HepG2 (cell line): ENCODE results near the gene EFNA2. TPM values are rescaled to one million over a fixed set of nuclear protein-coding genes. Genes with fewer than 3 reads are reported as not detected.

Experiments used
- IRX3 ChIP-seq: sonication (generic); formaldehyde crosslinking; IDR thresholded peaks from 2 replicates; pipeline ENCODE4 v1.8.1; 2023; ENCODE audit warnings: mild to moderate bottlenecking, low read depth, missing genetic modification reagents, borderline replicate concordance
- MEF2D ChIP-seq: sonication (generic); formaldehyde crosslinking; IDR thresholded peaks from 2 replicates; pipeline ENCODE4 v1.5.1; 2020; ENCODE audit warnings: mild to moderate bottlenecking, missing genetic modification reagents
- RFXAP ChIP-seq: sonication (generic); formaldehyde crosslinking; IDR thresholded peaks from 2 replicates; pipeline ENCODE4 v1.4.0; 2020; ENCODE audit warnings: missing genetic modification reagents, borderline replicate concordance
- SIN3A ChIP-seq: IDR thresholded peaks from 2 replicates; pipeline ENCODE4 v1.6.1; 2011; ENCODE audit warnings: low read depth, mild to moderate bottlenecking, control low read depth, low read length, borderline replicate concordance
- SP1 ChIP-seq, 2 experiments: fragments of 450-650 bp in 1 of 2; sonication (generic) in 1 of 2; formaldehyde crosslinking in 1 of 2; IDR thresholded peaks; 2 replicates each; pipeline versions ENCODE4 v1.4.0 to v1.6.1; 2016 to 2020; ENCODE audit warnings: missing genetic modification reagents in 1 of 2
- ZNF121 ChIP-seq: sonication (generic); formaldehyde crosslinking; IDR thresholded peaks from 2 replicates; pipeline ENCODE4 v1.5.0; 2020; ENCODE audit warnings: mild to moderate bottlenecking, missing genetic modification reagents
- ZNF317 ChIP-seq: sonication (generic); formaldehyde crosslinking; IDR thresholded peaks from 2 replicates; pipeline ENCODE4 v1.5.0; 2020; ENCODE audit warnings: mild to moderate bottlenecking, missing genetic modification reagents
- ZNF33A ChIP-seq: sonication (generic); formaldehyde crosslinking; IDR thresholded peaks from 2 replicates; pipeline ENCODE4 v1.5.1; 2020; ENCODE audit warnings: missing genetic modification reagents, mild to moderate bottlenecking, moderate library complexity, borderline replicate concordance
- polyA plus RNA-seq, 8 experiments: library from polyadenylated mRNA; depleted of rRNA in 3 of 8; stranded (reverse) in 7 of 8; unstranded in 1 of 8; fragments of >200 nt; fragmentation: Illumina TruSeq in 4 of 8; extraction: Trizol in 4 of 8; gene quantifications; 2 replicates each; pipeline versions ENCODE4 v1.2.1 to v1.2.3, GENCODE V29; 2011 to 2016; ENCODE audit warnings: low read depth in 4 of 8, missing spikeins in 1 of 8, mixed read lengths in 1 of 8; ENCODE audit not compliant: insufficient read depth in 1 of 8
- total RNA-seq, 5 experiments: library from RNA; depleted of rRNA; stranded (reverse); fragments of >200 nt; fragmentation: Illumina TruSeq; extraction: Trizol; gene quantifications; 2 replicates each; pipeline ENCODE4 v1.2.3, GENCODE V29; 2016; ENCODE audit warnings: low read depth in 1 of 5
- TF ChIP-seq, protein P1 (sequence below): IDR thresholded peaks from 2 replicates; pipeline ENCODE4 v1.6.1; 2012; ENCODE audit warnings: low read depth, low read length, improper control_type of control experiment
- TF ChIP-seq, protein P2 (sequence below): sonication (generic); formaldehyde crosslinking; IDR thresholded peaks from 2 replicates; pipeline ENCODE4 v1.4.0; 2020; ENCODE audit warnings: missing genetic modification reagents, borderline replicate concordance
- TF ChIP-seq, protein P3 (sequence below): sonication (generic); formaldehyde crosslinking; IDR thresholded peaks from 2 replicates; pipeline ENCODE4 v1.5.1; 2020; ENCODE audit warnings: mild to moderate bottlenecking, missing genetic modification reagents, moderate library complexity
- TF ChIP-seq, protein P4 (sequence below): sonication (generic); formaldehyde crosslinking; IDR thresholded peaks from 2 replicates; pipeline ENCODE4 v1.4.0; 2020; ENCODE audit warnings: missing genetic modification reagents, borderline replicate concordance
- TF ChIP-seq, protein P5 (sequence below): IDR thresholded peaks from 2 replicates; pipeline ENCODE4 v1.6.1; 2016; ENCODE audit warnings: low read depth

EFNA2 gene
- total and polyA plus RNA-seq, 2 of the 13 experiments (the other 11 are each of a cell fraction or from before 2014, with no cell fraction given) = 6.0 to 9.9 TPM

DNA sequence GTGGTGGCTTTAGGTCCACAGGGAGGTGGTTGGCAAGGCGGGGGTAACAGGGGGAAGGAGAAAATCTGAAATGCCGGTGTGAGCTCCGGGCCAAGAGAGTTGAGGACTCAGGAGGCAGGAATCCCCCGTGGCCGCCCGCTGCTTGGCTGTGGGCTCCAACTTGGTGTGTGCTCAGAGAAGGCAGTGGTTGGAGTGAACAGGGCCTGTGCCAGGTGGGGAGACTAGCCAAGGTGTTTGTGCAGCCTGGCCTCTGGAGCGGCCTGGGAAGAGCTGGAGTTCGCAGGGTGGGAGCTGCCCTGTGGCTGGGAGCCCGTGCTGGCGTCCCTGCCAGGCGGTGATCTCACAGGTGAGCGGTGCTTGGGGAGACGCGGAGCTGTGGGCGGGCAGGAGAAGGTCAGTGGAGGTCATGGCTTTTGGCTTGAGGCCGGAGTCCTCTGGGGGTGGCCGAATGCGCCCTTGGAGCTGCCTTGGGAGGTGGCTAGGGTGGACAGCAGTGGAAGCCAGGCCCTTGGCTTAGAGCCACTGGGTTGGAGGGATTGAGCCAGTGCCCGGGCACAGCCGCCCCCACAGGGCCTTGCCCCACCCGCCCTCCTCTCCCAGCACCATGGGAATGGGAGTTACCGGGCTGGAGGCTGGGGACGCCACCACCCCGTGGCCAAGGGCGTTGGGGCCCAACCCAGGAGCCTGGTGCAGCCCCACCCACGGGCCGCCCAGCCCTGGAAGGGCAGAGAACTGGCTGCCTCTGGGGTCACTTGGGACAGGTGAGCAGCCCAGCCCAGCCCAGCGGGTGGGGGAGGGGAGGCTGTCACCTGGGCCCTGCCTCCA, 23.7 kb upstream of the EFNA2 start (continued):
- TF ChIP-seq, protein P1, sequence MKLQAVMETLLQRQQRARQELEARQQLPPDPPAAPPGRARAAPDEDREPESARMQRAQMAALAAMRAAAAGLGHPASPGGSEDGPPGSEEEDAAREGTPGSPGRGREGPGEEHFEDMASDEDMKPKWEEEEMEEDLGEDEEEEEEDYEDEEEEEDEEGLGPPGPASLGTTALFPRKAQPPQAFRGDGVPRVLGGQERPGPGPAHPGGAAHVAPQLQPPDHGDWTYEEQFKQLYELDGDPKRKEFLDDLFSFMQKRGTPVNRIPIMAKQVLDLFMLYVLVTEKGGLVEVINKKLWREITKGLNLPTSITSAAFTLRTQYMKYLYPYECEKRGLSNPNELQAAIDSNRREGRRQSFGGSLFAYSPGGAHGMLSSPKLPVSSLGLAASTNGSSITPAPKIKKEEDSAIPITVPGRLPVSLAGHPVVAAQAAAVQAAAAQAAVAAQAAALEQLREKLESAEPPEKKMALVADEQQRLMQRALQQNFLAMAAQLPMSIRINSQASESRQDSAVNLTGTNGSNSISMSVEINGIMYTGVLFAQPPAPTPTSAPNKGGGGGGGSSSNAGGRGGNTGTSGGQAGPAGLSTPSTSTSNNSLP = no peak
- TF ChIP-seq SIN3A (peak; percentile 48; the same call in 1 of the 2 replicates), ZNF33A (CRISPR knock-in tag) (no peak), IRX3 (CRISPR knock-in tag) (no peak), SP1 (IDR thresholded peaks at IDR 0.05) (no peak), SP1 (CRISPR knock-in tag; IDR thresholded peaks at IDR 0.05) (peak; percentile 11; the same call in 1 of the 2 replicates), ZNF317 (CRISPR knock-in tag) (0 out of 2 replicates have a peak, but pooled peaks have one; percentile 10), RFXAP (CRISPR knock-in tag) (0 out of 2 replicates have a peak, but pooled peaks have one; percentile 4), MEF2D (peak; percentile 1; the same call in 1 of the 2 replicates), ZNF121 (CRISPR knock-in tag) (0 out of 2 replicates have a peak, but pooled peaks have one; percentile 7)
- TF ChIP-seq, protein P2, sequence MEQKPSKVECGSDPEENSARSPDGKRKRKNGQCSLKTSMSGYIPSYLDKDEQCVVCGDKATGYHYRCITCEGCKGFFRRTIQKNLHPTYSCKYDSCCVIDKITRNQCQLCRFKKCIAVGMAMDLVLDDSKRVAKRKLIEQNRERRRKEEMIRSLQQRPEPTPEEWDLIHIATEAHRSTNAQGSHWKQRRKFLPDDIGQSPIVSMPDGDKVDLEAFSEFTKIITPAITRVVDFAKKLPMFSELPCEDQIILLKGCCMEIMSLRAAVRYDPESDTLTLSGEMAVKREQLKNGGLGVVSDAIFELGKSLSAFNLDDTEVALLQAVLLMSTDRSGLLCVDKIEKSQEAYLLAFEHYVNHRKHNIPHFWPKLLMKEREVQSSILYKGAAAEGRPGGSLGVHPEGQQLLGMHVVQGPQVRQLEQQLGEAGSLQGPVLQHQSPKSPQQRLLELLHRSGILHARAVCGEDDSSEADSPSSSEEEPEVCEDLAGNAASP (CRISPR knock-in tag) = peak; percentile 86
- TF ChIP-seq, protein P3, sequence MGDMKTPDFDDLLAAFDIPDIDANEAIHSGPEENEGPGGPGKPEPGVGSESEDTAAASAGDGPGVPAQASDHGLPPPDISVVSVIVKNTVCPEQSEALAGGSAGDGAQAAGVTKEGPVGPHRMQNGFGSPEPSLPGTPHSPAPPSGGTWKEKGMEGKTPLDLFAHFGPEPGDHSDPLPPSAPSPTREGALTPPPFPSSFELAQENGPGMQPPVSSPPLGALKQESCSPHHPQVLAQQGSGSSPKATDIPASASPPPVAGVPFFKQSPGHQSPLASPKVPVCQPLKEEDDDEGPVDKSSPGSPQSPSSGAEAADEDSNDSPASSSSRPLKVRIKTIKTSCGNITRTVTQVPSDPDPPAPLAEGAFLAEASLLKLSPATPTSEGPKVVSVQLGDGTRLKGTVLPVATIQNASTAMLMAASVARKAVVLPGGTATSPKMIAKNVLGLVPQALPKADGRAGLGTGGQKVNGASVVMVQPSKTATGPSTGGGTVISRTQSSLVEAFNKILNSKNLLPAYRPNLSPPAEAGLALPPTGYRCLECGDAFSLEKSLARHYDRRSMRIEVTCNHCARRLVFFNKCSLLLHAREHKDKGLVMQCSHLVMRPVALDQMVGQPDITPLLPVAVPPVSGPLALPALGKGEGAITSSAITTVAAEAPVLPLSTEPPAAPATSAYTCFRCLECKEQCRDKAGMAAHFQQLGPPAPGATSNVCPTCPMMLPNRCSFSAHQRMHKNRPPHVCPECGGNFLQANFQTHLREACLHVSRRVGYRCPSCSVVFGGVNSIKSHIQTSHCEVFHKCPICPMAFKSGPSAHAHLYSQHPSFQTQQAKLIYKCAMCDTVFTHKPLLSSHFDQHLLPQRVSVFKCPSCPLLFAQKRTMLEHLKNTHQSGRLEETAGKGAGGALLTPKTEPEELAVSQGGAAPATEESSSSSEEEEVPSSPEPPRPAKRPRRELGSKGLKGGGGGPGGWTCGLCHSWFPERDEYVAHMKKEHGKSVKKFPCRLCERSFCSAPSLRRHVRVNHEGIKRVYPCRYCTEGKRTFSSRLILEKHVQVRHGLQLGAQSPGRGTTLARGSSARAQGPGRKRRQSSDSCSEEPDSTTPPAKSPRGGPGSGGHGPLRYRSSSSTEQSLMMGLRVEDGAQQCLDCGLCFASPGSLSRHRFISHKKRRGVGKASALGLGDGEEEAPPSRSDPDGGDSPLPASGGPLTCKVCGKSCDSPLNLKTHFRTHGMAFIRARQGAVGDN (CRISPR knock-in tag) = peak; percentile 38
- TF ChIP-seq, protein P4, sequence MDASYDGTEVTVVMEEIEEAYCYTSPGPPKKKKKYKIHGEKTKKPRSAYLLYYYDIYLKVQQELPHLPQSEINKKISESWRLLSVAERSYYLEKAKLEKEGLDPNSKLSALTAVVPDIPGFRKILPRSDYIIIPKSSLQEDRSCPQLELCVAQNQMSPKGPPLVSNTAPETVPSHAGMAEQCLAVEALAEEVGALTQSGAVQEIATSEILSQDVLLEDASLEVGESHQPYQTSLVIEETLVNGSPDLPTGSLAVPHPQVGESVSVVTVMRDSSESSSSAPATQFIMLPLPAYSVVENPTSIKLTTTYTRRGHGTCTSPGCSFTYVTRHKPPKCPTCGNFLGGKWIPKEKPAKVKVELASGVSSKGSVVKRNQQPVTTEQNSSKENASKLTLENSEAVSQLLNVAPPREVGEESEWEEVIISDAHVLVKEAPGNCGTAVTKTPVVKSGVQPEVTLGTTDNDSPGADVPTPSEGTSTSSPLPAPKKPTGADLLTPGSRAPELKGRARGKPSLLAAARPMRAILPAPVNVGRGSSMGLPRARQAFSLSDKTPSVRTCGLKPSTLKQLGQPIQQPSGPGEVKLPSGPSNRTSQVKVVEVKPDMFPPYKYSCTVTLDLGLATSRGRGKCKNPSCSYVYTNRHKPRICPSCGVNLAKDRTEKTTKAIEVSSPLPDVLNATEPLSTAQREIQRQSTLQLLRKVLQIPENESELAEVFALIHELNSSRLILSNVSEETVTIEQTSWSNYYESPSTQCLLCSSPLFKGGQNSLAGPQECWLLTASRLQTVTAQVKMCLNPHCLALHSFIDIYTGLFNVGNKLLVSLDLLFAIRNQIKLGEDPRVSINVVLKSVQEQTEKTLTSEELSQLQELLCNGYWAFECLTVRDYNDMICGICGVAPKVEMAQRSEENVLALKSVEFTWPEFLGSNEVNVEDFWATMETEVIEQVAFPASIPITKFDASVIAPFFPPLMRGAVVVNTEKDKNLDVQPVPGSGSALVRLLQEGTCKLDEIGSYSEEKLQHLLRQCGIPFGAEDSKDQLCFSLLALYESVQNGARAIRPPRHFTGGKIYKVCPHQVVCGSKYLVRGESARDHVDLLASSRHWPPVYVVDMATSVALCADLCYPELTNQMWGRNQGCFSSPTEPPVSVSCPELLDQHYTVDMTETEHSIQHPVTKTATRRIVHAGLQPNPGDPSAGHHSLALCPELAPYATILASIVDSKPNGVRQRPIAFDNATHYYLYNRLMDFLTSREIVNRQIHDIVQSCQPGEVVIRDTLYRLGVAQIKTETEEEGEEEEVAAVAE (CRISPR knock-in tag) = 0 out of 2 replicates have a peak, but pooled peaks have one; percentile 60
- TF ChIP-seq, protein P5, sequence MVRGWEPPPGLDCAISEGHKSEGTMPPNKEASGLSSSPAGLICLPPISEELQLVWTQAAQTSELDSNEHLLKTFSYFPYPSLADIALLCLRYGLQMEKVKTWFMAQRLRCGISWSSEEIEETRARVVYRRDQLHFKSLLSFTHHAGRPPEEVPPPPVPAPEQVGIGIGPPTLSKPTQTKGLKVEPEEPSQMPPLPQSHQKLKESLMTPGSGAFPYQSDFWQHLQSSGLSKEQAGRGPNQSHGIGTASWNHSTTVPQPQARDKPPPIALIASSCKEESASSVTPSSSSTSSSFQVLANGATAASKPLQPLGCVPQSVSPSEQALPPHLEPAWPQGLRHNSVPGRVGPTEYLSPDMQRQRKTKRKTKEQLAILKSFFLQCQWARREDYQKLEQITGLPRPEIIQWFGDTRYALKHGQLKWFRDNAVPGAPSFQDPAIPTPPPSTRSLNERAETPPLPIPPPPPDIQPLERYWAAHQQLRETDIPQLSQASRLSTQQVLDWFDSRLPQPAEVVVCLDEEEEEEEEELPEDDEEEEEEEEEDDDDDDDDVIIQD (CRISPR knock-in tag) = 0 out of 2 replicates have a peak, but pooled peaks have one; percentile 16
